Measurements from ENCODE around the gene C19orf85.

GRCh38 chr19:55466241-55466614, 1.7 kb upstream of the C19orf85 start:
- TF ChIP-seq CTCF (IDR thresholded peaks at IDR 0.05) (no peak), POLR2AphosphoS5 (IDR thresholded peaks at IDR 0.05) (no peak), POLR2A (IDR thresholded peaks at IDR 0.05) (no peak)
